ENCODE data around the gene TPST2. TPM values are rescaled to one million over a fixed set of nuclear protein-coding genes. Genes with fewer than 3 reads are reported as not detected.

TPST2 gene
- total and polyA plus RNA-seq, 2 experiments from 2014 or later, result 31.0 to 36.8 TPM

GRCh38 chr22:26484360-26484706 is 105.6 kb downstream of the TPST2 start:
- Histone ChIP-seq H3K4me1 (ENCODE audit: insufficient read depth) (peaks cover 23% of the 10 kb centered on the region), H3K4me3 (peak overlapping the region; percentile 91), H3K36me3 (replicated peaks; ENCODE audit: insufficient read depth, low read depth) (no peaks in the 10 kb centered on the region), H3K4me2 (peak overlapping the region; percentile 73), H3K27ac (peak overlapping the region; percentile 99), H3K79me2 (peaks cover 48% of the 10 kb centered on the region), H3K9me2 (replicated peaks; ENCODE audit: insufficient read depth) (no peaks in the 10 kb centered on the region), H4K20me1 (ENCODE audit: insufficient read depth, poor library complexity, severe bottlenecking) (no peaks in the 10 kb centered on the region), H3K27me3 (no peaks in the 10 kb centered on the region), H2AFZ (peak overlapping the region; percentile 78), H3K9me3 (ENCODE audit: low read depth) (no peaks in the 10 kb centered on the region)
- WGBS (ENCODE audit: low lambda C conversion rate, missing lambda C conversion rate), result 18% methylated on average over 6 of the region's 6 CpGs
- DNase-seq (ENCODE audit: low spot score), result no peak
- TF ChIP-seq EZH2 (IDR thresholded peaks at IDR 0.05; ENCODE audit: borderline replicate concordance) (no peak), CTCF (IDR thresholded peaks at IDR 0.05; ENCODE audit: poor library complexity) (no peak), EZH2phosphoT487 (IDR thresholded peaks at IDR 0.05; ENCODE audit: low read depth, severe bottlenecking, unreplicated experiment) (no peak)

GRCh38 chr22:26483439-26484359 is 106.2 kb downstream of the TPST2 start, which contains the start of the genes HPS4 and SRRD:
TSS of gene HPS4 (minus strand) at chr22:26483783. CDS start at chr22:26481762, 2,021 bp downstream.
TSS of gene SRRD (plus strand) at chr22:26483877. CDS start at chr22:26483891, 14 bp downstream.
- peaks cover 52% of the 10 kb centered on the region for H3K79me2 ChIP-seq
- H3K4me1 ChIP-seq (ENCODE audit: insufficient read depth), result peaks cover 28% of the 10 kb centered on the region
- H3K36me3 ChIP-seq (replicated peaks; ENCODE audit: insufficient read depth, low read depth), result no peaks in the 10 kb centered on the region
- no peak for TF ChIP-seq CTCF (IDR thresholded peaks at IDR 0.05; ENCODE audit: poor library complexity)
- no peak for TF ChIP-seq EZH2 (IDR thresholded peaks at IDR 0.05; ENCODE audit: borderline replicate concordance)
- no peak for TF ChIP-seq EZH2phosphoT487 (IDR thresholded peaks at IDR 0.05; ENCODE audit: low read depth, severe bottlenecking, unreplicated experiment)
- peak within 1 kb of the TSS; percentile 86 for H2AFZ ChIP-seq
- H3K4me2 ChIP-seq, result peak within 1 kb of the TSS; percentile 79
- no peaks in the 10 kb centered on the region for H3K27me3 ChIP-seq
- no peaks in the 10 kb centered on the region for H4K20me1 ChIP-seq (ENCODE audit: insufficient read depth, poor library complexity, severe bottlenecking)
- H3K9me3 ChIP-seq (ENCODE audit: low read depth), result no peaks in the 10 kb centered on the region
- peak; percentile 98 for DNase-seq (ENCODE audit: low spot score)
- peak within 1 kb of the TSS; percentile 99 for H3K27ac ChIP-seq
- 1% methylated on average over 67 of the region's 85 CpGs for WGBS (ENCODE audit: low lambda C conversion rate, missing lambda C conversion rate)
- H3K9me2 ChIP-seq (replicated peaks; ENCODE audit: insufficient read depth), result no peaks in the 10 kb centered on the region
- H3K4me3 ChIP-seq, result peak within 1 kb of the TSS; percentile 91

GRCh38 chr22:26483043-26483438 is 106.9 kb downstream of the TPST2 start:
- Histone ChIP-seq H3K9me3 (ENCODE audit: low read depth) (no peaks in the 10 kb centered on the region), H3K79me2 (peaks cover 56% of the 10 kb centered on the region), H3K36me3 (replicated peaks; ENCODE audit: insufficient read depth, low read depth) (no peaks in the 10 kb centered on the region), H3K27me3 (no peaks in the 10 kb centered on the region), H4K20me1 (ENCODE audit: insufficient read depth, poor library complexity, severe bottlenecking) (no peaks in the 10 kb centered on the region), H3K9me2 (replicated peaks; ENCODE audit: insufficient read depth) (no peaks in the 10 kb centered on the region), H2AFZ (peak overlapping the region; percentile 86), H3K4me1 (ENCODE audit: insufficient read depth) (peaks cover 29% of the 10 kb centered on the region), H3K4me3 (peak overlapping the region; percentile 91), H3K4me2 (peak overlapping the region; percentile 79), H3K27ac (peak overlapping the region; percentile 99)
- no peak for DNase-seq (ENCODE audit: low spot score)
- TF ChIP-seq EZH2phosphoT487 (IDR thresholded peaks at IDR 0.05; ENCODE audit: low read depth, severe bottlenecking, unreplicated experiment) (no peak), EZH2 (IDR thresholded peaks at IDR 0.05; ENCODE audit: borderline replicate concordance) (no peak), CTCF (IDR thresholded peaks at IDR 0.05; ENCODE audit: poor library complexity) (no peak)
- WGBS (ENCODE audit: low lambda C conversion rate, missing lambda C conversion rate), result 16% methylated on average over 7 of the region's 7 CpGs

Data from hepatocyte (in vitro differentiated cells).